Esophagus mucosa (tissue), 1 donor: ENCODE data around the gene KCNH3. TPM values are rescaled to one million over a fixed set of nuclear protein-coding genes. Genes with fewer than 3 reads are reported as not detected.
A peak's percentile ranks its signal among the peaks of the same experiment; 100 is the strongest.

ENCODE experiments used
- ATAC-seq: fragments of 200-7000 bp; cut with Tn5 transposase; one replicate; pipeline ENCODE4 v1.9.1; 2020
- total RNA-seq: library from RNA; stranded (reverse); gene quantifications from one replicate; pipeline ENCODE4 v1.2.4, GENCODE V29; 2023
- donor health status: DM: yes; HTN: yes; CAD: no.

KCNH3 gene
- total RNA-seq, 1 donor from 2014 or later: not detected

DNA sequence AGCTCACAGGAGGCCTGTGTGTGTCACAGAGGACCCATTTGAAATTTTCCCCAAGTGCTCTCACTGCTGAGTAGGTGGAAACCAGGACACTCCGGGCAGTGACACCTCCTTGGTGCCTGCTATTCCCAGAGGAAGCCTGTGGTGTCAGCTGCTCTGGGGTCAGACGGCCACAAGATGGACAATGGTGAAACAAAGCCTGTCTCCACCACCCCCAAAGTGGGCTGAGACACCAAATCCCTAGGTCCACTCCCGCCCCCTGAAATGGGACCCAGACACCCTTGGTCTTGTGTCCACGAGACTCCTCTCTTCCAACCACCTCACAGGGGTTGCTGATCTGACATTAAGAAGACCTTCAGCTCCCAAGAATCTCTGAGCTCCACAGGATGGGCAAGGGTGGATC, 7.0 kb downstream of the KCNH3 start:
- no peak for ATAC-seq

DNA sequence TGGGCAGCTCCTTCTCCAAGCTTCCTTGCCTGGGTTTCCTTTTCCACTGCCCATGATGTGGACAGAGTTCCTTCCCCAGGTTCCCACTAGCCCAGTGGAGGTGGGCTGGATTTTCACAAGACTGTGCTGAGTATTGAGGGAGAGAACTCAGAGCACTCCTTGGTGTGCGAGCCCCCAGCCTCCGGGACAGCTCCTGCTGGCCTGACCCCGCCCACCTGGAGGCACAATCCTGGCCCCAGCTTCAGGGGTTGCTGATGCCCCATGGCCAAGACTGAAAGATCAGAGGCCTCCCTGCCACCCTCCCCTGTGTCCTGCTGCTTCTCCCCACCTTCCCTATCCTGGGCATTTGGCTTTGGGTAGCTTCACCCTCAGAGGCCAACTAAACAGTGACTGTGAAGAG, 7.7 kb downstream of the KCNH3 start:
- no peak for ATAC-seq

DNA sequence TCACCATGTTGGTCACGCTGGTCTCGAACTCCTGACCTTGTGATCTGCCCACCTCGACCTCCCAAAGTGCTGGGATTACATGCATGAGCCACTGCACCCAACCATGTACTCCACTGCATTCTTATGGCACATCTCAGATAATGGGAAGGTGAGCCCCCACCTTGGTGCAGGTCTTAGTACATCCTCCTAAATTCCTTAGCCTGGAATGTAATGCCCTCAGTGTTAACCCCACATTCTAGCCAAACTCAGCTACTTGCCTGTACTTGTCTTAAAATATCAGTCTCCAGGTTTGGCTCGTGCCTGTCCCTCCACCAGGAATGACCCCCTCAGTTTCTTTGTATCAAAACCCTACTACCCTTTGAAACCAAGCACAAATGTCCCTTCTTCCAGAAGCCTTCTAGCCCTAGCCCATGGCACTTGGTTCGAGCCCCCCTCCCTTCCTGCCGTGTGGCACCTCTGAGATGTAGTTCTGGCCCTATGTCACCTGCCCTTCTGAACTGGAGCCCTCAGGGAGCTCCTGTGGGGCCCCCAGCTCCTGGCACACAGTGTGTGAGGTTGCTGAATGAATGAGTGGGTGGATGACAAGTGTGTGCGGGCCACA, 8.4 kb downstream of the KCNH3 start:
- ATAC-seq: no peak

DNA sequence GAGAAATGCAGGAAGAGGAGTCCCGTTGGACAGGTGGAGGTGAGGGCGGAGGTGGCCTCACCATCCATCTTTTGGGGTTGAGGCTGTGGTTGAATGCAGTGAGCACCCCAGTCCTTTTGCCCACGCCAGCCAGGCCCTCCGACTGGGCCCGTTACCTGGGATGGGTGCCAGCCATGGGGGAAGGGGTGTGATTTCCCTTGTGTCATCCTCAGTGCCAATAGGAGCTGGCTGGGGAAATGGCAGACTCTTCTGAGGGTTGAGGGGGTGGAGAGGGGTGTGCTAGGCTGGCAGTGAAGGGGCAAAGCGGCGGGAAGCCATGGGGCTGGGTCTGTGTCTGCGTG, 9.6 kb downstream of the KCNH3 start:
- ATAC-seq: no peak

DNA sequence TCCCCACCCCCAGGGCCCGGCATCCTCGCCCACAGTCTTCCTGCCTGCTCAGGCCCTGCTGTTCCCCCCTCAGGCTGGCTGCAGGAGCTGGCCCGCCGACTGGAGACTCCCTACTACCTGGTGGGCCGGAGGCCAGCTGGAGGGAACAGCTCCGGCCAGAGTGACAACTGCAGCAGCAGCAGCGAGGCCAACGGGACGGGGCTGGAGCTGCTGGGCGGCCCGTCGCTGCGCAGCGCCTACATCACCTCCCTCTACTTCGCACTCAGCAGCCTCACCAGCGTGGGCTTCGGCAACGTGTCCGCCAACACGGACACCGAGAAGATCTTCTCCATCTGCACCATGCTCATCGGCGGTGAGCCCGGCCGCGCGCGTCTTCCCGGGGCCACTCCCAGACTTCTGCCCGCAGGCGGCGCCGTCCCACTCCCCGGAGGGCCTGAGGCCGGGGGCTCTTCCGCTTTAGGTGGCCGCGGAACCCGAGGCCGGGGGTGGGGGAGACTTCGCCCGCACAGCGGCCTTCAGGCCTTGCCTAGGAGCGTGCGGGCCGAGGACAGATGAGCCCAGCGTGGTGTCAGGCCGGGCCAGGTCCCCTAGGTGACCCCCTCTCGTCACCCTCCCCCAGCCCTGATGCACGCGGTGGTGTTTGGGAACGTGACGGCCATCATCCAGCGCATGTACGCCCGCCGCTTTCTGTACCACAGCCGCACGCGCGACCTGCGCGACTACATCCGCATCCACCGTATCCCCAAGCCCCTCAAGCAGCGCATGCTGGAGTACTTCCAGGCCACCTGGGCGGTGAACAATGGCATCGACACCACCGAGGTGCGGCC, 10.2 kb downstream of the KCNH3 start:
- no peak for ATAC-seq

DNA sequence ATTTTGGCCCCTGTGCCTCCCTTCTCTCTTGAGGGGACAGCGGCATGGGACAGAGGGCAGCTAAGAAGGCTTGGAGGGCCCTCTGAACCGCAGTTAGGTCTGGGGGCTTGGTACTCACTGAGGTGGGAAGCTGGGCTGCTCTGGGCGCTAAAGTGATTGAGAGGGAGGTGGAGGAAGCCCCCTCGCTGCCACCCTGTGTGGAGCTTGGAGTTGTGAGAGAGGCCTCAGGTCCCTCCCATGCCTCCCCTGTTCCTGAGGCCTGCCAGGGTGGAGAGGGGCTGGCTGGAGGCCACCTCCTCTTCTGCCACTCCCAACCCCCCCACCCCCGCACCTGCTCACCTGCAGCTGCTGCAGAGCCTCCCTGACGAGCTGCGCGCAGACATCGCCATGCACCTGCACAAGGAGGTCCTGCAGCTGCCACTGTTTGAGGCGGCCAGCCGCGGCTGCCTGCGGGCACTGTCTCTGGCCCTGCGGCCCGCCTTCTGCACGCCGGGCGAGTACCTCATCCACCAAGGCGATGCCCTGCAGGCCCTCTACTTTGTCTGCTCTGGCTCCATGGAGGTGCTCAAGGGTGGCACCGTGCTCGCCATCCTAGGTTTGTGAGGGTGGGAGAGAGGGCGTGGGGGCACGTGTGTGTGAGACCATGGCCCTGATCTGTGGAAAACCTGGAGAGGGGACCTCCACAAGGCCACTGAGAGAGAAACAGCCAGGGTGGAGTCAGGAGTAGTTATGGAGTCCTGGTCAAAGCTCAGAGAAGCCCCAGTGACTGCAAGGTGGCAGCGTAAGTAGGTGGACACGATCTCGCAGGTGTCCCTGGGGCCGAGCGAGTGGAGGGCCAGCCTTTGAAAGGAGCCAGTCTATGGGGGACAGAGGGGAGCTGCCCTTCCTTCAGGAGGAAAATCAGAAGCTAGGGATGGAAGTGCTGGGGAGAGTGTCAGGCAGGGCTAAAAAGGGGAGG, 11.2 kb downstream of the KCNH3 start:
- no peak for ATAC-seq

DNA sequence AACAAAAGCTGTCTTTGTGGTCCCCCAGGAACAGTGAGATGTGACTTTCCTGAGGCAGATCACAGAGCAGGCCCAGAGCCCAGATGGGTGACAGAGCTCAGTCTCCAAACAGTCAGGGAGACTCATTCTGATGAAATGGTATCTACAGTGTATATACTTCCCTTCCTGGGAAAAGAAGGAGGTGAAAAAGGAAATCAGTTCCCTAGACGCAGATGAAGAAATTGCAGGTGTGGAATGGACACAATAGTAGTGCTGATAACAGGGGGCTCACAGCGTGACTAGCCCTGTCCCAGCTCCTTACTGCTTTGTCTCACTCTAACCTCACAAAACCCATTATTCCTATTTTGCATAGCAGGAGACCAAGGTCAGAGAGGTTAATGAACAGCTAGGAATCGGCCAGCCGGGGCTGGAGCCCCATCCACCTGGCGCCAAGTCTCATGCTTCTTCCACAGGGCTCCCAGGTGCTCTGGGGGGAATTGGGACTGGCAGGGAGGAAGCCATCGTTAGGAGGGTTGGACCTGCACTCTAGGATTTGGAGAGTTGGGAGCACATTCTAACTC, 11.9 kb downstream of the KCNH3 start:
- no peak for ATAC-seq

DNA sequence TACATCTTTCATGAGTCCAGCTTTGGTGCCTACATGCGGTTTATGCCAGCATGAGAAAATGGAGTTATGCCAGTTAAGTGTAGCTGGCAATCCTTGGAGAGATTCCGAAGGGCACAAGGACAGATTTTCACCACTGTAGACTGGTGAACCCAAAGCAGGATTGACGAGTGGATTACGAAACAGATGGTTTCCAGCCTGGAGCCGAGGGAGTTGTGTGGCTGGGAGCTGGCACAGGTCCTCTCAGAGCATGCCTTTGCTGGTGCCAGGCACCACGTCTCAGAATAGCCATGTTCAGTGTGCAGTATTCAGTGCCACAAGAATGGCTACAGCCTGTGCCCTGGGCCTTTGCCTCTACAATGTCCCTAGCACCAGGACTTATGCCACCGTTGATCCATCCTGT, 13.2 kb downstream of the KCNH3 start:
- peak; percentile 62 for ATAC-seq

DNA sequence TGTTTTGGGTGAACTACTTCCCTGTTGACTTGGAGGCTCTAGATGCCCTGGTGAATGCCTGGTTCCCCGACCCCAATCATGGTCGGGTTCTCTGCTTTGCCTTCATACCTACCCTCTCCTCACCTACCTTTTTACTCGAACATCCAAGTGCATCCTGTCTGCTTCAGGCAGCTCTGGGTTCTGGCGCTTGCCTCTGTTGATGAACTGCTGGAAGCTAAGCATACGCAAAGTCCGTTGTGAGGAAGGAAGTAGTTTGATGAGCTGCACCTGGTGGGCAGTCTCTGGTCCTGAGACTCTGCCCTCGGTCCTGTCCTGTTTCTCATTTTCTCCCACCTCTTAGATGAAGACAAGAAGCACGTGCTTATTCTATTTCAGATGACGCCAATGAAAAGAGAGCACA, 13.6 kb downstream of the KCNH3 start:
- ATAC-seq: no peak

DNA sequence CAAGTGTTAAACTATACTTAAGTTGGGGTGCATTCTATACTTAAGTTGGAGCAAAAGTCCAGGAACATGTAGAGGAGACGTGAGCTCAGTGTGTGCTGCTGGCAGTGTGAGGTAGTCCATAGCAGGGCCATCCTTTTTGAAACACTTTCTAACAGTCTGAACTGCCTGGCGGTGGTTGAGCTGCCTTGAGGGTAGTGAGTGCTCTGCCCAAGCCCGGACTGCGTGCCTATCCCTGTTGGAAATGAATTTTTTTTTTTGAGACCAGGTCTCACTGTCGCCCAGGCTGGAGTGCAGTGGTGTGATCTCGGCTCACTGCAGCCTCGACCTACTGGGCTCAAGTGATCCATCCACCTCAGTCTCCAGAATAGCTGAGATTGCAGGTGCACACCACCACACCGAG, 14.1 kb downstream of the KCNH3 start:
- ATAC-seq: no peak

DNA sequence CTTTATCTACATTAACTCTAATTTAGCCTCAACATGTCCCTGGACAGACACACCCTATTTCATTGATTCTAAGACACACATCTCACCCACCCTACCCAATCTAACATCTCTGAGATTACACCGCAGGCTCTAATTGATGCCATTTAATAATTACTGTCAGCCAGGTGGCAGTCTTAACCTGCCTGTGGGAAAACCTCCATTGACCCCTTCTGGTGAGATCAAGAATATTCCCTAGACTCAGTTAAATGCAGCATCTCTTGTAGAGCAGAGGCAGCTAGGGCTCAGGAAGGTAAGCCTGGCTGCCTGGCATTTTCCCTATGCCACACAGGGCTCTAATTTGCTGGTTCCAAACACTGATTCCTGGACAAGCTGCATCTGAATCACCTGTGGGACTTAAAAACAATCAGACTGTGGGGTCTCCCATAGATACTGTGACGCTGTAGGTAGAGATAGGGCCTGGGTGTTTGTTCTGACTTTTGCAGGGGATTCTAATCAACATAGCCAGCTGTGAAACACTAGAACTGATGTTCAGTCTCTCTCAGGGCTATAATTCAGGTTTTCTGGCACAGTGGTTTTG, 14.8 kb downstream of the KCNH3 start:
- peak; percentile 47 for ATAC-seq

DNA sequence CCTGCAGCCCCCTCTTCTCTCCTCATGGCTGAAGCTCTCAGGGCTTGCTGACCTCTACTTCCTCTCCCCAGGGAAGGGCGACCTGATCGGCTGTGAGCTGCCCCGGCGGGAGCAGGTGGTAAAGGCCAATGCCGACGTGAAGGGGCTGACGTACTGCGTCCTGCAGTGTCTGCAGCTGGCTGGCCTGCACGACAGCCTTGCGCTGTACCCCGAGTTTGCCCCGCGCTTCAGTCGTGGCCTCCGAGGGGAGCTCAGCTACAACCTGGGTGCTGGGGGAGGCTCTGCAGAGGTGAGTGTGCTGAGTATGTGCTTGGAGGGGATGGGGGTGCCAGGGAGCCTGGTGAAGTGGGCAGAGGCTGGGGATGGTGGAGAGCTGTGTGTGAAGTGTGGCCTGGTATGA, 15.4 kb downstream of the KCNH3 start:
- no peak for ATAC-seq

DNA sequence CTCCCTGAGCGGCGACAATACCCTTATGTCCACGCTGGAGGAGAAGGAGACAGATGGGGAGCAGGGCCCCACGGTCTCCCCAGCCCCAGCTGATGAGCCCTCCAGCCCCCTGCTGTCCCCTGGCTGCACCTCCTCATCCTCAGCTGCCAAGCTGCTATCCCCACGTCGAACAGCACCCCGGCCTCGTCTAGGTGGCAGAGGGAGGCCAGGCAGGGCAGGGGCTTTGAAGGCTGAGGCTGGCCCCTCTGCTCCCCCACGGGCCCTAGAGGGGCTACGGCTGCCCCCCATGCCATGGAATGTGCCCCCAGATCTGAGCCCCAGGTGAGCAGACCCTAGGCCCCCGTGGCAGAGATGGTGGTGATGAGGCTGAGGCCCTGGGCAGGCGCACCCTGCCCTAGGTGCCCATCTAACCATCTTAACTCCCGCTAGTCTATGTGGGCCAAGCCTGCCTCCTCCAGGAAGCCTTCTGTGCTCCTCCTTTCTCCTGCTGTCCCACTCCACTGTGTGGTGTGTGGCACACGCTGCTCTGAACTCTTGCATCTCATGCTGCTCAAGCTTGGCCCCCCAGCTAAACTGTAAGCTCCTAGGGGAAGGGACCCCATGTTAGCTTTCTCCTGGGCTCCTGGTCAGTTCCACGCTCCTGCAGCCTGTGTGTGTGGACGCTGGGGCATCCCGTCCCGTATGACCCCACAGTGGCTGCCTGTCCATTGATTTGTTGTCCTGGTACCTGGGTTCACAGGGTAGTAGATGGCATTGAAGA, 17.0 kb downstream of the KCNH3 start:
- no peak for ATAC-seq

DNA sequence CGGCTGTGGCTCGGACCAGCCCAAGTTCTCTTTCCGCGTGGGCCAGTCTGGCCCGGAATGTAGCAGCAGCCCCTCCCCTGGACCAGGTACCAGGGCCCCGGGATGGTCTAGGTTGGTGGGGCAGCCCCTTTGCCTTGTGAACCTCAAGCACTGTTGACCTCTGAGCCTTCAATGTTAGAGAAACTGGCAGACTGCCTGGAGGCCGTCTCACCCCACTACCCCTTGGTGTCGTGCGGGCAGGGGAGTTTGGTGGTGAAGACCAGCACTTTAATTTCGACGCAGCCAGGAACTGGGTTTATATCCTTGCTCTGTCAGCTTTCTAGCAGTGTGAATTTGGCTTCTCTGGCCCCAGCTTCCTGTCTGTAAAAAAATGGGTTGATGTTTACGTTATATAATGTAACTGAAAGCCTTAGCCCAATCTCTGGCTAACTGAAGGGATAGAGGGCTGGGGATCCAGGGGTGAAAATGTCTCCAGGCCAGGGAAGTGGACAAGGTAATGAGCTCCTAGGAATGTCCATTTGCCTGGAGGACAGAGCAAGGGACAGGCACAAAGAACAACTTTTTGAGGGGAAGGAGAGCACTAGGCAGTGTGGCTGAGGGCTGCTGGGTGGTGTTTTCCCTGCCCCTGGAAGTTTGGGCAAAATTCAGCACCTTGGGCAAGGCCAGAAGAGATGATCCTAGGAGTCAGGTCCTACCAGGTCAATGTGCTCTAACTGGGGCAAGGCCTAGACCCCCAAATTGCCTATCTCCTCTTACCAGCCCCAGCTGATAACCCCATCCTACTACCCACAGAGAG, 17.8 kb downstream of the KCNH3 start:
- no peak for ATAC-seq

DNA sequence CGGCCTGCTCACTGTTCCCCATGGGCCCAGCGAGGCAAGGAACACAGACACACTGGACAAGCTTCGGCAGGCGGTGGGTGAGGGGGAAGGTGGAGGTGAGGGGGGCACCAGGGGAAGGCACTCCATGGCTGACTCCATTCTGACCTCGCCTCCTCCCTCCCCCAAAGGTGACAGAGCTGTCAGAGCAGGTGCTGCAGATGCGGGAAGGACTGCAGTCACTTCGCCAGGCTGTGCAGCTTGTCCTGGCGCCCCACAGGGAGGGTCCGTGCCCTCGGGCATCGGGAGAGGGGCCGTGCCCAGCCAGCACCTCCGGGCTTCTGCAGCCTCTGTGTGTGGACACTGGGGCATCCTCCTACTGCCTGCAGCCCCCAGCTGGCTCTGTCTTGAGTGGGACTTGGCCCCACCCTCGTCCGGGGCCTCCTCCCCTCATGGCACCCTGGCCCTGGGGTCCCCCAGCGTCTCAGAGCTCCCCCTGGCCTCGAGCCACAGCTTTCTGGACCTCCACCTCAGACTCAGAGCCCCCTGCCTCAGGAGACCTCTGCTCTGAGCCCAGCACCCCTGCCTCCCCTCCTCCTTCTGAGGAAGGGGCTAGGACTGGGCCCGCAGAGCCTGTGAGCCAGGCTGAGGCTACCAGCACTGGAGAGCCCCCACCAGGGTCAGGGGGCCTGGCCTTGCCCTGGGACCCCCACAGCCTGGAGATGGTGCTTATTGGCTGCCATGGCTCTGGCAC, 18.5 kb downstream of the KCNH3 start:
- ATAC-seq: peak; percentile 4

DNA sequence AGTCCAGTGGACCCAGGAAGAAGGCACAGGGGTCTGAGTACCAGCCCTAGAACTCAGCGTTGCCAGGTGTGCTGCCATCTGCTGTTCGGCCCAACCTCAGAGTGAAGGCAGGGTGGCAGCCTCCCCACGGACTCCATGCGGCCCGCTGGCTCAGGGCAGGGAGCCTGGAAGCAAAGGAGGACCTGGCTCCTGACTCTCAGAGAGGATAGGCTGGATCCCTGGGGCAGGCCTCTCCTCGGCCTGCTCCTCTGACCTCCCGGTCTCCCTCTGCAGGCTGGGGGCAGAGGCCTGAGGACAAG, 19.0 kb downstream of the KCNH3 start:
- no peak for ATAC-seq

DNA sequence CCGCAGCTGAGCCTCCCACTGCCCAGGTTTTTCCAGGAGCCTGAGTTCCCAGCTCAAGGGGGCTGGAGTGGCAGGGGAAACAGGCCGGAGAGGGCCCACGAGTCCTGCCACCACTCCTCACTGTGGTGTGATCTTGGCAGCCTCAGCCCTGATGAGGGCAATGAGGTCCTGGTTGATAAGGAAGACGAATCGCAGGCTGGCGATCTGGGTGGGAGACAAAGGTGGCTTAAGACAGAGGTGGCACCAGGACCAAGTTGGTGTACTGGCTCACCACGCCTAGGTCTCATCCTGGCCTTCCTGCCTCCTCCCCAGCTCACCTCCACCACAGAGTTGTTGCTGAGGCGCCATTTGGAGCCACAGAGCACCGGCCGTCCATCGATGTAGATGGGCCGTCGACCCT, 19.7 kb downstream of the KCNH3 start:
- no peak for ATAC-seq

DNA sequence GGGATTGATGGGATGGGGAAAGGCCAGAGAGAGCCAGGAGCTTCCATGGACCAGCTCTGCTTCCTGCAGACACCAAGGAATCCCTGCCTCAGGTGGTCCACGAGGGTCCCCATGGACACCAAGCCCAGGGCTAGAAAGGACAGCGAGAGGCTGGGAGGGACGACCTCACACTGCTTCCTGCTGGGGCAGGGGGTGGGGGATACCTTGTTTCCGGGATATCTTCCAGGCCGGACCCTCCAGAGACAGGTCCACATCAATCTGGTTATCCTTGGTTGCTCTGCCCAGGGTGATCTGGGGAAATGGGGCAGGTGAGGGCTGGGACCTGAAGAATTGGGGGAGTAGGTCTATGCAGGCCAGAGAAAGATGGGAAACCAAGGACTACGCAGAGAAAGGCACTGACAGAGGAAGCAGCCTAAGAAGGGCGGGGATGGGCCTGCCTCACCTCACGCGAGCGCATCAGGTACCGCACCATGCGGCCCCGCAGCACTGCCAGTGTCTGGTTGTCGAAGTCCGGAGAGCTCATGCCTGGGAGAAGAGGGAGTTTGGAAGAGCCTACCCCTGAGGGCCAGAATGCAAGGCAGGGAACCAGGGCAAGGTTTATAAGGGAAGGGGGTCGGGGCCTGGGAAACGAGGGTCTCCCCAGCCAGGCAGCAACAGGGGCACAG, 20.3 kb downstream of the KCNH3 start:
- no peak for ATAC-seq

DNA sequence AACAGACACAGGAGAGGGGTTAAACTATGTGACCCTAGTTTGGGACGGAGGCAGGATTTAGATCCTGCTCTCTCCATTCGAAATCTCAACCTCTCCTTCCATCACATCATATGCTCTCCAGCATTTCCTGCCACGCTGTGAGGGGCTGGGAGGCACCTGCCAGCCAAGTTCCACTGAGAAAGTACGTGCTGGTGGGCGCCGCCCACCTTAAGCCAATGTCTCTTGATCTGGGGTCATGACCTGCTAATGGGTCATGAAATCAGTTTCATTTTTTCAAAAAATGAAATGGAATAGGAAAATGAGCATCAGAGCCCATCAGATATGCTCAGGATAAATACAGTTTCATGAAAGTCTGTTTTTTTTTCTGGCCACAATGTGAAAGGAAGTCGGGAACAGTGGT, 21.9 kb downstream of the KCNH3 start:
- no peak for ATAC-seq

DNA sequence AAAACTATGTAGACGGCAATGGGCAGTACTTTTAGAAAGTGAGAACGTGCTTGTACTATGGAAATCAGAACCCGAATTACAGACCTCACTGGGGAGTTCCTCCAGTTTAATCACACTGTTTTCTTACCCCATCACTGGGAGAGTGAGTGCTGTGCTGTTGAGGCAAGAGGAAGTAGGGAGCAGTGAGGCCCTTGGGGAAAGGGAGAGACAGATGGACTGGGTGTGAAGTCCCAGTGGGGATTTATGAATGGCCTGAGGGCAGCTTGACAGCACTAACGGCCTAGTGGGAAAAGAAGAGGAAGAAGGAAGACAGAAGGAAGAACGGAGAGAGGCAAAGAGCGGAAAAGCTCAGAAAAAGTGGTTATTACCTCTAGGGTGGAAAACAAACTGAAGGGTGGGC, 23.4 kb downstream of the KCNH3 start:
- ATAC-seq: no peak
